IPS DF 4.7 (cell line): ENCODE results near the gene AGMO.

Experiments used
- DNase-seq: peaks from one replicate; pipeline ENCODE4 v3.0.0-alpha.2; 2013; ENCODE audit warnings: low spot score; ENCODE audit errors: extremely low read depth

Gene AGMO

GRCh38 chr7:15503603-15504290 is 58.1 kb downstream of the AGMO start:
- DNase-seq: no peak

- DNase-seq: no peak
These were observed 63.4 kb downstream of the AGMO start for GRCh38 chr7:15498465-15498864.

- DNase-seq: no peak
These were observed 66.6 kb downstream of the AGMO start for GRCh38 chr7:15495170-15495569.

DNA sequence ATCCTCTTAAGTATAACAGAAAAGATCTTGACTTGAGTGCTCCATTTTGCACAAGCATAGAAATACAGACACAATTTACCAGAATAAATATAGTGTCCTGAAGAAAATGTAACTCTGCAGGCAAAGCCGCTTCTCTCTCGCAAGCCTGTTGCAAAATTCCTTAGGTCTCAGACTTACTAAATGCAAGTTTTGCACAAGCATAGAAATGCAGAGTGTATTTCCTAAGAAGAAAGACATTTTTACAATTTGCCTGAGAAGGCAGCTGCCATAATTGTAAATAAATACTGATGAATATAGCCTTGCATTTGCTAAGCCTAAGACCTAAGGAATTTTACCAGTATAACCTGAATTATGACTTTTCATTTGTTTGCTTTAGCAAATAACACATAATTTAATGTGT is 67.1 kb downstream of the AGMO start:
- no peak for DNase-seq

DNA sequence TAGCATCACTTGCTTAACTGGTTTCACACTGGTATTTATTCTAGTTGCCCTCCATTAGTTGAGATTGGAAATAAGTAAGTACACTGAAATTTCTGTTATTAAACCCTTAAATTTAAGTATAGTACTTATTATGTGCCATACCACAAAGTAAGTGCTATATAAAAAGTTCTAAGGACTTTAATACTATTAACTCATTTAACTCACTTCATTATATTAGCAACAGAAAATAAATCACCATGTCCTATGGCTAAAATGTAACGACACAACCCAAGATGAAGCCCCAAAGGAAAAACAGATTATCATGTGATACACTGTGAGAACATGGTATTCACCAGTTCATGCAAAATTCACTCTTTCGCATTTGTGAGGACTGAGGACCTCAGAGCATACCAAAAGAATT is 70.5 kb downstream of the AGMO start:
- no peak for DNase-seq

- no peak for DNase-seq
These were observed 71.5 kb downstream of the AGMO start for GRCh38 chr7:15490291-15490690.

GRCh38 chr7:15489861-15490260 is 72.0 kb downstream of the AGMO start:
- DNase-seq: no peak

DNA sequence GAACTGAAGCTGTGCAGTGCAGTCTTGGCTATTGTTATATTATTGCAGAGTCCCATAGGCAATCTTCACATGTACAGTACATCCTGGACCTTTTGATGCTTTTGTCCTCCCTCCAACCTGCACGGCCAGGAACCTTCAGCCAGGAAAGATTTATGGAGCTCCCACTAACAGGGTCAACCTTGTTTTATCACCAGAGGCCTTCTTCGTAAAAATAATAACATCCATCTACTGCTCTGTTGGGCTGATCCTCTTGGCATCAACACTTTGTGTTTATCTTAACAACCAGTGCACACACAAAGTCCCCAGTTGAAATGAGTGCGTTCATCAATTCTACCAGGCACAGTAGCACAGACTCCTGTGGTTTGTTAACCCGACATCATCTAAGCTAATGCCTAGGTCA is 72.4 kb downstream of the AGMO start:
- no peak for DNase-seq

DNA sequence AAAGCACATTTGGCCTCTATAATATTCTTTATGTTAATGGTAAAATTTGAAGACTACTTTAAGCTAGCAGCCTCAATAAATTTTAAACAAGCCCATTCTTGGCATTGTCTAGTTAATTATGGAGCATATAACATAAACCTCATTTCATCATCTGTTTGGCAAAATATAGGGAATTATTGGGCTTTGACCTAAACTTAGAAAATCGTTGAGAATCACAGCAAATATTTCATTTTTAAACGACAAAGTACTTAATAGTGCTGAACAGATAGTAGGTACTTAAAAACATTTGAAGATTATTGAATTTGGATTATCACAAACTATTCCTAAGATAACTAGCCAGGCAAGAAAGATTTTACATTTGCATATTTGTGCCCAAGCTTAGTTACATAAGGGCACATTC is 73.4 kb downstream of the AGMO start:
- DNase-seq: no peak

DNA sequence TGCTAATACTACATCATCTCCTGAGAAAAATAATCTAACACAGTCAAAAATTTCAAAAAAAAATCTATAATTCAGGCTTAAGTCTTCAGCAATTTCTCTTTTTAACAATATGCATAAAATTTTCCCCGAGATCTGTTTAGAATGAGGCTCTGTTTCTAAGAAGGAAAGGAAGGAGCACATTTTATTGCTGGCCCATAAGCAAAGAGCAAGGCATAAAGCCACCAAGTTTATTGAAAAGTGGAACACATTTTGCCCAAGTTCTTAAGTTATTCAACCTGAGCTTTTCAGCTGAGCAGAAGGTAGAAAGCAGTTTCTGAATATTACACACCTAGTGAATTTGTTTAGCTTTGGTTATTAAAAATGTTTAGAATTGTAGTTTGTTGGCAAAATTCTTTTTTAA is 73.9 kb downstream of the AGMO start:
- no peak for DNase-seq

GRCh38 chr7:15485998-15486397 is 75.8 kb downstream of the AGMO start:
- no peak for DNase-seq

- no peak for DNase-seq
These were observed 76.4 kb downstream of the AGMO start for GRCh38 chr7:15485431-15485830.

DNA sequence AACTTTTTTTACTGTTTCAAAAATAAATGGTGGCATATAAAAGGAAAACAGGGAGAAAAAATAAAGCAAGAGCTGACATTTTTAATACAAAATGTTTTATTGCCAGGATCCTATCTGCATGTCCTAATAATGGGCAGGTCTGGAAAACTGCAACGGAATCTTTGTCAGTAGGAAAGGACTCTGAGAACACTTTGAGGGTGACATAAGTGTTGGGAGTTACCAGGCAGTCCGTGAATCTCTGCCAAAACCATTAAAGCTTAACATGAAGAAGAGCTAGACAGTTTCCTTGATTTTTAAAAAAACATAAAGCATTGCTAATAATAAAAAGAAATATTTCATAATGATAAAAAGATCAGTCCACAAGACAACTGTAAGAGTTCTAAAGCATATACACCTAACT is 80.7 kb downstream of the AGMO start:
- no peak for DNase-seq

- DNase-seq: no peak
These were observed 83.4 kb downstream of the AGMO start for GRCh38 chr7:15478401-15478800.

DNA sequence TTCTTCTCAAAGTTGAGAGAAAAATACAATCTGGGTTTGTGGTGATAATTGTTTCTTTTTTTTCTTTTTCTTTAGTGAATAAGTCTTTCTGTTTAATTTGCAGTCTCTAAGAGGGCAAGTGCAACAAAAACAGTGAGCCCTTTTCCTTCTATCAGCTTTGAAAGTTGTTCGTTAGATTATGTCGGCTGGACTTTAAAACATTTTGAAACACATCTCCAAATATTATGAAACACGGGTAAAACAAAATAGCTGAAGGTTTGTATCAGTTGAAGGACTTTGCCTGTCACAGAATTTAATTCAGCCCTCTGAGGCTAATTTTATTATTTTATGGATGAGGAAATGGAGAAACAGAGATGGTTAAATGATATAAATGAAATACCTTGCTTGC is 85.3 kb downstream of the AGMO start:
- DNase-seq: no peak

DNA sequence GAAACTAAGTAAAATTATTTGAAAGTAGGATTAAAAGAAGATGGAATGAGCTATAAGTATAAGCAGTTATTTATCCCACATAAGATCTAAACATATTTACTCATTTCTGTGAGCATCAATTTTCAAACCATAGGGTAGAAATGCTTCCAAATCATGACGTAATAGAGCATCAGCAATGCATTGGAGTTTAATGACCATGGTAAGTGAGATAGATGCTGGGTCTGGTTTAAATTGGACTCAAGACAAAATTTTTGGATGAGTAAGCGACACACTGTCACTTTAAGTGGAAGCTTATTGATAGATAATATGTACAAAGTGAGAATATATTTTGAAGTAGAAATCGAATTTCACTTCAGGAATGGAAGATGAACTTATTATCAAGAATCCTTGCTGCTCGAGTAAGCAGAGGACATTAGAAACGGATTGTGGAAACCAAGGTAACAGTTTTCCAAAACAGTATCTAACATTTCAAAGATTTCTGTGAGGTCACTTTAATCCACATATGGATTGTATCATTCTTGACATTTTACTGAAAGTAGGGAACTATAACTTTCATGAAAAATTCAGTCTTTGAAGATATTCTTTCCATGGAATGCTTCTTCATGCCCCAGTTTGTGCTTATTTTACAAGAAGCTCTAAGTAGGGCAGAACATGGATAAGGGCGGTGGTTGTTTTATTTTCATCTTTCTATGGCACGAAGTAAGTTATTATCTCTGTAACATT is 85.8 kb downstream of the AGMO start:
- DNase-seq: no peak

DNA sequence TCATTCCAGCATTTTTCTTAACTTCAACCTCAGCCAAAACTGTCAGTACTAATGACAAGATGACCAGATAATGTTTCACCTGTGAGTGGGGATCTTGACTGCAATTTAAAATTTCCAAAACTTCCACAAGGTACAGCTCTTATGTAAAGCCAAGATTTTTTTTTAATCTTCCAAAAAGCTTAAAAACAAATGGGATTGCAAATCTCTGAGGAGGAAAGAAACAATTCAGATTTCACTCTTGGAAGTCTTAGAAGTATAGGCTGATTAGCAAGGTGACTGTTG is 90.2 kb downstream of the AGMO start:
- no peak for DNase-seq

- DNase-seq: no peak
These were observed 90.8 kb downstream of the AGMO start for GRCh38 chr7:15470825-15471668.

- DNase-seq: no peak
These were observed 97.1 kb downstream of the AGMO start for GRCh38 chr7:15464667-15465121.

GRCh38 chr7:15463801-15464666 is 97.8 kb downstream of the AGMO start:
- no peak for DNase-seq

DNA sequence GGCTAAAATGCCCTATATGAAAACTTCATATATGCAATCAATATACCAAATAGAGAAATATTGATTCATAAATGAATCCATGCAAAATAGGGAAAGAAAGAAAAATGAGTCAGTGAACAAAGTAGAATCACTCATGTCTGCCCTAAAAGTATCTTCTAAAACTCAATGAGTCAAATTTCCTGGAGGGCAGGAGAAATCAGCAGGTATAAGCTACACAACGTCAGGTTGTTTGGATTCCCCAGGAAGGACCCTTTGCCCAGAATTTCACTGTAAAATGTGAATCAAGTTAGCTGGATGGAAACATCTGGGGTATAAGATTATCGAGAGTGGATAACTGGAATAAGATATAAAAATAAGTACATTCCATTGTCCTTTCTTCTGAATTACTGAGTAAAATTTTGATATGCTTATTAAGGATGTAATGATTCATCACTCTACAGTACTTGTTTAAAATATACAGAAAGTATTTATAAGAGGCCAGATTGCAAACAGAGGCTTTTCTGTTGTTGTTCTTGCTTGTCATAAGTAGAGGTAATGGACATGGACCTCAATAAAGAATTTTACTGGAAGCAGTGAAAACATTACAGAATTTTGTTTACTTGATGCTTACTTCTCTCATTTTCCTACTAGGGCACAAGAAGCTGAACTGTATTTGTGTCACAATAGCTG is 99.0 kb downstream of the AGMO start:
- DNase-seq: no peak
